AG04449 (cell line): Measurements from ENCODE around the gene DTD2.

ENCODE experiments used
- CTCF ChIA-PET: fragments of 350-600 bp; formaldehyde crosslinking; extraction: SDS; loops from one replicate; lab custom pipeline; 2021; ENCODE audit warnings: antibody characterized with exemption; lab: Yijun Ruan, JAX
- POLR2A ChIA-PET: fragments of 400-600, 350-600 bp; formaldehyde crosslinking; extraction: SDS; loops from one replicate; lab custom pipeline; 2020; ENCODE audit warnings: antibody characterized with exemption, inconsistent platforms; lab: Yijun Ruan, JAX
- DNase-seq: peaks from one replicate; pipeline ENCODE4 v3.0.0-alpha.2; 2010; ENCODE audit warnings: low read depth, low spot score
- H3K4me3 ChIP-seq: 2 replicates; pipeline ENCODE4 v1.5.1; 2011; ENCODE audit warnings: low read depth, mild to moderate bottlenecking, control low read depth, low read length
- CTCF ChIP-seq: IDR thresholded peaks from one replicate; pipeline ENCODE4 v1.5.1; 2011; ENCODE audit warnings: mild to moderate bottlenecking, moderate library complexity, low read length, control low read depth, inconsistent platforms; ENCODE audit not compliant: insufficient read depth; ENCODE audit errors: missing control alignments

Gene DTD2

GRCh38 chr14:31449136-31449535, 8.2 kb downstream of the DTD2 start:
- CTCF ChIA-PET, result interaction anchor here (0.8 to 2.8 kb wide), 25 partner anchors 8 to 1109 kb away, joined by 3 to 19 read pairs (median 4); partner anchors contain the start of genes DTD2 and HEATR5A
- POLR2A ChIA-PET, result interaction anchor here (1.2 kb wide), 1 partner anchor 29 kb away, joined by 6 read pairs; the partner anchor contains the start of gene HEATR5A
- DNase-seq, result no peak
- H3K4me3 ChIP-seq, result no peak overlapping the region
- no peak for TF ChIP-seq CTCF

GRCh38 chr14:31445703-31446102, 11.6 kb downstream of the DTD2 start:
- no peak for TF ChIP-seq CTCF
- CTCF ChIA-PET, result interaction anchor here (0.9 kb wide), 1 partner anchor 807 kb away, joined by 3 read pairs; no protein-coding TSS in a partner anchor
- DNase-seq, result no peak
- no peak overlapping the region for H3K4me3 ChIP-seq
- POLR2A ChIA-PET, result interaction anchor here (0.8 kb wide), 1 partner anchor 25 kb away, joined by 4 read pairs; the partner anchor contains the start of gene HEATR5A

GRCh38 chr14:31442284-31442683, 15.0 kb downstream of the DTD2 start:
- CTCF ChIA-PET, result interaction anchor here (1.0 to 1.4 kb wide), 2 partner anchors 8 to 22 kb away, joined by 3 to 4 read pairs; partner anchors contain the start of gene HEATR5A

GRCh38 chr14:31441273-31442111, 15.8 kb downstream of the DTD2 start:
- POLR2A ChIA-PET, result interaction anchor here (1.1 to 1.3 kb wide), 2 partner anchors 16 to 21 kb away, joined by 4 to 9 read pairs; partner anchors contain the start of genes DTD2 and HEATR5A
- no peak overlapping the region for H3K4me3 ChIP-seq
- CTCF ChIA-PET, result interaction anchor here (1.0 to 1.4 kb wide), 2 partner anchors 9 to 21 kb away, joined by 3 to 4 read pairs; partner anchors contain the start of gene HEATR5A
- TF ChIP-seq CTCF, result no peak
- peak; percentile 51 for DNase-seq

More at GRCh38 chr14:31442284-31442683, 15.0 kb downstream of the DTD2 start:
- no peak for TF ChIP-seq CTCF
- POLR2A ChIA-PET, result interaction anchor here (0.7 to 1.3 kb wide), 3 partner anchors 15 to 1035 kb away, joined by 3 to 9 read pairs (median 4); partner anchors contain the start of genes DTD2 and HEATR5A
- DNase-seq, result no peak
- no peak overlapping the region for H3K4me3 ChIP-seq

- DNase-seq, result no peak
- POLR2A ChIA-PET, result no interaction called here
- CTCF ChIA-PET, result interaction anchor here (1.0 to 2.5 kb wide), 2 partner anchors 9 to 12 kb away, joined by 3 to 17 read pairs; no protein-coding TSS in a partner anchor
These were observed 17.0 kb downstream of the DTD2 start for GRCh38 chr14:31440280-31440679.

More at GRCh38 chr14:31440280-31440679, 17.0 kb downstream of the DTD2 start:
- no peak for TF ChIP-seq CTCF
- H3K4me3 ChIP-seq, result no peak overlapping the region
